ENCODE measurements around the gene VAV2.

GRCh38 chr9:133791069-133791468 is 201.1 kb downstream of the VAV2 start:
- TF ChIP-seq CTCF (IDR thresholded peaks at IDR 0.05) (no peak), POLR2A (IDR thresholded peaks at IDR 0.05) (no peak)
